ENCODE results near the gene SNRNP70. TPM values are rescaled to one million over a fixed set of nuclear protein-coding genes. Genes with fewer than 3 reads are reported as not detected.
"Not testable (repeated sequence)": the region's sequence is repeated elsewhere in the genome, so short reads cannot be mapped to it uniquely, and the experiment has no call there.

SNRNP70 gene
- total RNA-seq, 3 donors from 2014 or later = 222 to 444 (median 316) TPM

DNA sequence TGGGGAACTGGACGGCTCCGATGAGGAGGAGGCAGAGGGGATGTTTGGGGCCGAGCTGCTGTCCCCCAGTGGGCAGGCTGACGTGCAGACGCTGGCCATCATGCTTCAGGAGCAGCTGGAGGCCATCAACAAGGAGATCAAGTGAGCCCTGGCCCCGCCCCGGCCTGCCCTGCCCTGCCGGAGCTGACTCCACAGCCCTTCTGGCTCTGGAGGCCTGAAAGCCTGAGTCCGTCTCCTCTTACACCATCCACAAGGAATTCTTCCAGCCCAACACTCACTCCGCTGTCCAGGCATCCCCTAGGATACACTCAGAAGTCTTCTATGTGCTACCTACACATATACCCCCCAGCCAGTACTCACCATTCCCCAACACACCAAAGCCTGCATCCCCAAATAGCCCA is 51.5 kb downstream of the SNRNP70 start:
- no peak for TF ChIP-seq POLR2AphosphoS5 (IDR thresholded peaks at IDR 0.05)
- no peak for TF ChIP-seq POLR2A (IDR thresholded peaks at IDR 0.05)
- TF ChIP-seq, protein P1, sequence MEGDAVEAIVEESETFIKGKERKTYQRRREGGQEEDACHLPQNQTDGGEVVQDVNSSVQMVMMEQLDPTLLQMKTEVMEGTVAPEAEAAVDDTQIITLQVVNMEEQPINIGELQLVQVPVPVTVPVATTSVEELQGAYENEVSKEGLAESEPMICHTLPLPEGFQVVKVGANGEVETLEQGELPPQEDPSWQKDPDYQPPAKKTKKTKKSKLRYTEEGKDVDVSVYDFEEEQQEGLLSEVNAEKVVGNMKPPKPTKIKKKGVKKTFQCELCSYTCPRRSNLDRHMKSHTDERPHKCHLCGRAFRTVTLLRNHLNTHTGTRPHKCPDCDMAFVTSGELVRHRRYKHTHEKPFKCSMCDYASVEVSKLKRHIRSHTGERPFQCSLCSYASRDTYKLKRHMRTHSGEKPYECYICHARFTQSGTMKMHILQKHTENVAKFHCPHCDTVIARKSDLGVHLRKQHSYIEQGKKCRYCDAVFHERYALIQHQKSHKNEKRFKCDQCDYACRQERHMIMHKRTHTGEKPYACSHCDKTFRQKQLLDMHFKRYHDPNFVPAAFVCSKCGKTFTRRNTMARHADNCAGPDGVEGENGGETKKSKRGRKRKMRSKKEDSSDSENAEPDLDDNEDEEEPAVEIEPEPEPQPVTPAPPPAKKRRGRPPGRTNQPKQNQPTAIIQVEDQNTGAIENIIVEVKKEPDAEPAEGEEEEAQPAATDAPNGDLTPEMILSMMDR (IDR thresholded peaks at IDR 0.05) = no peak
- intact Hi-C loops (cut with DNase I; ENCODE audit: low total_unique reads) = no loop called here
- no peak overlapping the region for H3K27ac ChIP-seq

DNA sequence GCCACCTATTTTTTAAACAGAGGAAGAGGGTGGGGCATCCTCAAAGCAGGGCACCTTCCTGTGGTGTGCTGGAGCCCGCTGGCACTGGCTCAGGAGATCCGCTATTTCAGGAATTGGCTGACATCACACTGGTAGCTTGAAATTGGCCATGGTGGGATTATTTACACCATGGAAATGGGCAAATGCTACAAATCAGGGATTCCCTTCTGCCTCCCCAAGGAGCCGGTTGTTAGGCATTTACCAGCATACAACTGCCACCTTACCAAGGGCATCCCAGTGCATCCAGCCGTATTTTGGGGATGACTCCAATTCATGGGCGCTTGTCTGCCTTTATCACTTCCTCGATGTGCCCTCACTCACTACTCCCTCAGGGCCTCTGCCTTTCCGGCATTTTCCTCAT is 55.7 kb downstream of the SNRNP70 start:
- Histone ChIP-seq H3K4me3 (no peak overlapping the region), H3K9me3 (no peaks in the 10 kb centered on the region), H3K27me3 (no peaks in the 10 kb centered on the region), H3K36me3 (no peaks in the 10 kb centered on the region), H3K27ac (no peak overlapping the region), H3K4me1 (peaks cover 1 to 5% of the 10 kb centered on the region in 2 donors)
- TF ChIP-seq POLR2A (IDR thresholded peaks at IDR 0.05) (no peak), POLR2AphosphoS5 (IDR thresholded peaks at IDR 0.05) (no peak)
- TF ChIP-seq, protein P1 (IDR thresholded peaks at IDR 0.05) = no peak
- DNase-seq (ENCODE audit: low spot score in 2 of 2) = no peak
- intact Hi-C loops (cut with DNase I; ENCODE audit: low total_unique reads) = no loop called here

More for the DNA sequence above, 51.5 kb downstream of the SNRNP70 start:
- H3K36me3 ChIP-seq = no peaks in the 10 kb centered on the region
- no peaks in the 10 kb centered on the region for H3K9me3 ChIP-seq
- H3K4me3 ChIP-seq = no peak overlapping the region
- no peaks in the 10 kb centered on the region for H3K27me3 ChIP-seq
- no peaks in the 10 kb centered on the region for H3K4me1 ChIP-seq
- DNase-seq (ENCODE audit: low spot score in 2 of 2) = no peak

DNA sequence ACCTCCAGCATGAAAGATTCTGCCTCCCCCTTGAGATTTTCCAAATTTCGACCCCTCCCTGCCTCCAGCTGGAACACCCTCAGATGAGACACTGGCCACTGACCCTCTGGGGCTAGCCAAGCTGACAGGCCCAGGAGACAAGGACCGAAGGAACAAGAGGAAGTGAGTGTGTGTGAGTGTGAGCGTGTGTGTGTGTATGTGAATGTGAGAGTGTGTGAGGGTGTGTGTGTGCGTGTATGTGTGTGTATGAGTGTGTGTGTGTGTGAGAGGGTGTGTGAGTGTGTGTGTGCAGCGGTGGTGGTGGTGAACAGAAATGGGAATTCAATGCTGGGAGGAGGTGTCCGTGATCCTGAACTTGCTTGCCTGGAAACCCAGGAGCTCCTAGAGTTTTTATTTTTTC is 56.1 kb downstream of the SNRNP70 start:
- TF ChIP-seq POLR2AphosphoS5 (IDR thresholded peaks at IDR 0.05) (no peak), POLR2A (IDR thresholded peaks at IDR 0.05) (no peak)
- TF ChIP-seq, protein P1 (IDR thresholded peaks at IDR 0.05) = no peak
- intact Hi-C loops (cut with DNase I; ENCODE audit: low total_unique reads) = no loop called here
- Histone ChIP-seq H3K4me3 (no peak overlapping the region), H3K36me3 (no peaks in the 10 kb centered on the region), H3K27me3 (no peaks in the 10 kb centered on the region), H3K4me1 (peaks cover 3 to 7% of the 10 kb centered on the region in 2 donors), H3K9me3 (no peaks in the 10 kb centered on the region), H3K27ac (no peak overlapping the region)
- no peak for DNase-seq (ENCODE audit: low spot score in 2 of 2)

DNA sequence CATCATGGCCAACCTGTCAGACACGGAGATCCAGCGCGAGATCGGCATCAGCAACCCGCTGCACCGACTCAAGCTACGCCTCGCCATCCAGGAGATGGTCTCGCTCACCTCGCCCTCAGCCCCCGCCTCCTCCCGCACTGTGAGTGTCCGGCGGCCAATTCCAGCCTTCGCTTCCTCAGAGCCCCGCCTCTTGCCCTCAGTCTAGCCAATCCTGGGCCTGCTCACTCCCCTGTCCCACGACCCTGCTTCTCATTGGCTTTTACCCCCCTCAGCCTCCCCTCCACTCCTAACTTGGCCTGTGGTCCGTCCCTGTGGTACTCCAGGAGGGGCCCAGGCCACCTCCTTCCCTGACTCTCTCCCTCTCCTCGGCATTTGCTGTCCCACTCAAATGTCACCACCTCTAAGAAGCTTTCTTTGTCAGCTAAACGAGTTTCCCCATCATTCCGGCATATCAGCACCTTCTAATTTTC is 57.6 kb downstream of the SNRNP70 start:
- no peak overlapping the region for H3K27ac ChIP-seq
- H3K4me3 ChIP-seq = peak overlapping the region; percentile 37 to 71 (median 54)
- DNase-seq (ENCODE audit: low spot score in 2 of 2) = peak; percentile 91 to 92
- no peaks in the 10 kb centered on the region for H3K9me3 ChIP-seq
- intact Hi-C loops (cut with DNase I; ENCODE audit: low total_unique reads) = no loop called here
- no peak for TF ChIP-seq POLR2AphosphoS5 (IDR thresholded peaks at IDR 0.05)
- no peak for TF ChIP-seq POLR2A (IDR thresholded peaks at IDR 0.05)
- TF ChIP-seq, protein P1 (IDR thresholded peaks at IDR 0.05) = no peak
- no peaks in the 10 kb centered on the region for H3K27me3 ChIP-seq
- H3K36me3 ChIP-seq = no peaks in the 10 kb centered on the region
- peaks cover 3 to 7% of the 10 kb centered on the region in 2 donors for H3K4me1 ChIP-seq

DNA sequence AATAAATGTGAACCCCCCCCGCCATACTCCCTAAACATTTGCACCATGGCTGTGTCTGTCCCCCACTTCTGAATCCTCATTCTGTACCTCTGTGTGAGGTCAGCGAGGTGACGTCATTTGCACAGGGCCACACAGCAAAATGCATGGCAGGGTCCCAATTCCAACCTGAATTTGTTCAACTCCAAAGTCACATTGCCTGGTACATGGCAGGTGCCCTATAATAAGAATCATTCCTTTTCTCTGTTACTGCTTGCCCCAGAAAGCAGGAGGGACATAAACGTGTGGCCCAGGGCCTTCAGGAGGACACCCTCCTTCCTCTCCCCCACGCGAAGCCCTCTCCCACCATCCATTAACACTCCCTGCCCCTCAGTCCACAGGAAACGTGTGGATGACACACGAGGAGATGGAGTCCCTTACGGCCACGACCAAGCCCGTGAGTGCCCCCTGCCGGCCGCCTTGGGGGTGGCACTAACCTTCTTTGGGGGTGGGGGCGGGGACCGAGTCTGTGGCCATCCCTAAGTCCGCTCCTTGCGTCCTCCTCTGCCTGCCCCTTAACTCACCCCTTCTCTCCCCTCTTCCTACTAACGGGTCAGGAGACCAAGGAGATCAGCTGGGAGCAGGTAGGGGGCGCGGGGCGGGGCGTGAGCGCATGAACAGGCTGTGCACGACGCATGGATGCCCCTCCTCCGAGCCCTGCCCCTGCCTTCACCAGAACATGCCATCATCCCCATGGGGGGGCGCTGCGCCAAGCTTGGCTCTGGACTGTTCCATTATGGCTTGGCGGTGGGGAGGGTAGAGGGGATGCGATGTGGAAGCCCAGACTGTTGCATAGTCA is 60.5 kb downstream of the SNRNP70 start:
- H3K9me3 ChIP-seq = no peaks in the 10 kb centered on the region
- intact Hi-C loops (cut with DNase I; ENCODE audit: low total_unique reads) = no loop called here
- H3K4me1 ChIP-seq = peaks cover 3 to 11% of the 10 kb centered on the region in 2 donors
- no peaks in the 10 kb centered on the region for H3K36me3 ChIP-seq
- peak; percentile 55 to 77 for DNase-seq (ENCODE audit: low spot score in 2 of 2)
- no peak overlapping the region for H3K27ac ChIP-seq
- TF ChIP-seq POLR2AphosphoS5 (IDR thresholded peaks at IDR 0.05) = no peak
- TF ChIP-seq, protein P1 (IDR thresholded peaks at IDR 0.05) = peak; percentile 69 to 89 (median 81)
- H3K4me3 ChIP-seq = peak overlapping the region in 2 of 3 donors; percentile 31 to 56
- H3K27me3 ChIP-seq = no peaks in the 10 kb centered on the region

DNA sequence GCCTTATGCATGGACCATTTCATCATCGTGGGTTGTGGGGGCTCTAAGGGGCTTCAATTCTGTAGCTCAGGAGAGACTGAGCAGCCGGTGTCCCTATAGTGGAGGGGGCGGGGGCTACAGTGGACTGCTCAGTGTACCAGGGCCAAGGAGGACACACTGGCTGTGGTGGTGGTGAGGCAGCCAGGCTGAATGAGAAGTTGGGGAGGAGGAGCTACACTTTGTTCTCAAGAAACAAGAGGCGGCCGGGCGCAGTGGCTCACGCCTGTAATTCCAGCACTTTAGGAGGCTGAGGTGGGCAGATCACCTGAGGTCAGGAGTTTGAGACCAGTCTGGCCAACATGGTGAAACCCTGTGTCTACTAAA is 61.1 kb downstream of the SNRNP70 start:
- intact Hi-C loops (cut with DNase I; ENCODE audit: low total_unique reads); H3K9me3 ChIP-seq; H3K36me3 ChIP-seq; DNase-seq (ENCODE audit: low spot score in 2 of 2); H3K27me3 ChIP-seq; H3K27ac ChIP-seq: not testable (repeated sequence)
- peaks cover 6 to 13% of the 10 kb centered on the region in 2 donors for H3K4me1 ChIP-seq
- peak overlapping the region in 1 of 3 donors; percentile 56 for H3K4me3 ChIP-seq
